ENCODE measurements around the gene SLC12A3.

- TF ChIP-seq RCOR1 (IDR thresholded peaks at IDR 0.05; ENCODE audit: insufficient replicate concordance, low read length) (no peak), USF2 (IDR thresholded peaks at IDR 0.05; ENCODE audit: low read depth, low read length) (no peak), RFX5 (IDR thresholded peaks at IDR 0.05; ENCODE audit: low read depth, low read length) (no peak), MAFK (IDR thresholded peaks at IDR 0.05; ENCODE audit: low read depth, low read length) (no peak), CEBPB (IDR thresholded peaks at IDR 0.05; ENCODE audit: low read depth, low read length) (peak; percentile 76), MXI1 (IDR thresholded peaks at IDR 0.05; ENCODE audit: borderline replicate concordance, low read depth, low read length) (no peak), POLR2A (IDR thresholded peaks at IDR 0.05; ENCODE audit: low read depth, low read length) (no peak), CTCF (conservative IDR thresholded peaks at IDR 0.05; ENCODE audit: low read depth, low read length) (no peak)
Observed at GRCh38 chr16:56923481-56924091, 58.6 kb downstream of the SLC12A3 start.
